CD4-positive, alpha-beta T cell treated with Interferon alpha-2 for 1 hour (primary cell): ENCODE data around the gene SYT17.

Experiments used
- DNase-seq, 2 donors: peaks; one replicate each; pipeline ENCODE4 v3.0.0-alpha.2; 2020 to 2022

Gene SYT17

DNA sequence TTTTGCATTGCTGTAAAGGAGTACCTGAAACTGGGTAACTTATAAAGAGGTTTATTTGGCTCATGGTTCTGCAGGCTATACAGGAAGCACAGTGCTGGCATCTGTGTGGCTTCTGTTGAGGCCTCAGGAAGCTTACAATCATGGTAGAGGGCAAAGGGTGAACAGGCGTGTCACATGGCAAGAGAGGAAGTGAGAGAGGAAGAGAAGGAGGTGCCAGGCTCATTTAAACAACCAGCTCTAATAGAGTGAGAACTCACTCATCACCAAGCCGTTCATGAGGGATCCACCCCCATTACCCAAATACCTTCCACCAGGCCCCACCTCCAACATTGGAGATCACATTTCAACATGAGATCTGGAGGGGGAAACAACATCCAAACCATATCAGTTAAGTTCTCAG is 101.1 kb downstream of the SYT17 start:
- DNase-seq = no peak

DNA sequence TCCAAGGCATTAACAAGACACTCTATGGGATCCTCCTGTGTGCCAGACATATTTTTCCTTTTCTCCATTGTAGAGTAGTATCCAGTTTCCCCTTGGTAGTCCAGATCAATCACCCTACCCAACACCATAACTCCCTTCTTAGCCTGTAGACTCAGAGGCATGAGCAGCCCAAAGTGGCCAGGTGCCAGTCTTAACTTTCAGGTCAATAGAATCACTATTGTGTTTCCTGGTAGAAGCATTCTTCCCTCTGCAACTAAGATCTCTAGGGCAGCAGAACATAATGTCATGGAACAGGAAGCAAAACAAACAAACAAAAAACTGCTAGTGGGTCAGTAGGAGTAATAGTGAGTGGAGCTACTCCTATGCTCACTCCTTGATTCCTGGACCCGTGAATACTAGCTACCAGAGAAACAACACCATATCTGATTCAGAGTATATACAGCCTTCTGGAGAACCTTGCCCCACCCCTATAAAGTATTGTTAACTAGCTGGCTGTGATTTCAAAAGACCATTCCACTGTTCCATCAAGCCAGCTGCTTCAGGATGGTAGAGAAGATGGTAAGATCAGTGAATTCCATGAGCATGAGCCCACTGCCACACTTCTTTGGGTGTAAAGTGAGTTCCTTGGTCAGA is 106.2 kb downstream of the SYT17 start:
- no peak for DNase-seq

DNA sequence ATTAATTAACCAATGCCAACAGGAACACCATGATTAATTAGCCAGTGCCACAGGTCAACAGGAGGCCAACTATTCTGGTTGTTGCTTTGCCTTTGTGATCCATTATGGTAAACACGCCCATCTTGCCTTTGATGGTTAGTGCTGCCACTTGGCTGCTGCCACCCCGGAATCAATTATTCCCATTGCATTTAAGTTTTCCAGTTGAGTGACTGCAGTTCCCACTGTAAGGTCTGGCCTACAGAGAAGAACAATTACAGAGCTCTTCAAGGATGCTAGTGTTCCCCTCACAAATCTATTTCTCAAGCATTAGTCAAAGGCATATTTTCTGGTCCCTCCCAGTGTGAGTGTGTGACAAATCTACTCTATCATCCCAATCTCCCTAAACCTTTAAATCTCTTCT is 110.4 kb downstream of the SYT17 start:
- no peak for DNase-seq

DNA sequence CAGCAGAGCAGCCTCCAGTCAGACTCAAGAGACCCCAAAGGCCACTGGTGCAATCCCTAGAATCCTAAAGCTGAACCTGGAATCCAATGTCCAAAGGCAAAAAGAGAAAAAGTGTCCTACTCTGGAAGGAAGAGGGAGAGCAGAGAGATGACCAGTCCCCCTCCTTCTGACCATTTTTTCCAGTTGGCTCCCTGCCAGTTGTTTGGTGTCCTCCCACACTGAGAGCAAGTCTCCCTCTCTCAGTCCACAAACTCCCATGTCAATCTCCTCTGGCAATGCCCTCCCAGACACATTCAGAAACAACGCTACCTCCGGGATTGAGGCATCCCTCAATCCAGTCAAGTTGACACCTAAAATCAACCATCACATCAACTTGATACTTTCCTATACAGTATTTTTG is 113.2 kb downstream of the SYT17 start:
- no peak for DNase-seq

DNA sequence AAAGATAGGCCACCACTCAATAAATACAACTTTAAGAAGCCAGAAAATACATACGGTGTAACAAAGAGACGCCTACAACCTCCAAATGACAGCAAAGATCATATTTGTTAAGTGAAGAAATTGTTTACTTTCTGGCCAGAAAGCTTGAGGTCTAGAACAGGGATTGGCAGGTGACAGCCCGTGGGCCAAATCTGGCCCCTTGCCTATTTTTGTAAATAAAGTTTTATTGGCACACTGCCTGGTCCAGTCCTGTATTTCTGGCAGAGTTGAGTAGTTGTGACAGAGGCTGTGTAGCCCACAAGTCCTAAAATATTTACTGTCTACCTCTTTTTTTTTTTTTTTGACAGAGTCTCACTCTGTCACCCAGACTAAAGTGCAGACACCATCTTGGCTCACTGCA is 114.1 kb downstream of the SYT17 start:
- DNase-seq = no peak

DNA sequence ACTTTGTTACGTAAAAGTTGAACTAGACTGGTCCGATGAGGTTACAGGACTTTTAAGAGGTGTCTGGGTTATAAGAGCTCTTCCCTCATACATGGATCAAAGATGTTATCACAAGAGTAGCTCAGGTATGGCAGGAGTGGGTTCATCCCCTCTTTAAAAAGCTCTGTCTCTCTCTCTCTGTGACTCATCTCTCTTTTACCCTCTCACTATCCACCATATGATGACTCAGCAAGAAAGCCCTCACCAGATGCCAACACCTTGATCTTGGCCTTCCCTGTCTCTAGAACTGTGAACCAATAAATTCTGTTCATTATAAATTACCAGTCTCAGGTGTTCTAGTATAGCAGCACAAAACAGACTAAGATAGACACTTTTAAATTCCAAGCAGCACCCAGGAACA is 115.6 kb downstream of the SYT17 start:
- no peak for DNase-seq

DNA sequence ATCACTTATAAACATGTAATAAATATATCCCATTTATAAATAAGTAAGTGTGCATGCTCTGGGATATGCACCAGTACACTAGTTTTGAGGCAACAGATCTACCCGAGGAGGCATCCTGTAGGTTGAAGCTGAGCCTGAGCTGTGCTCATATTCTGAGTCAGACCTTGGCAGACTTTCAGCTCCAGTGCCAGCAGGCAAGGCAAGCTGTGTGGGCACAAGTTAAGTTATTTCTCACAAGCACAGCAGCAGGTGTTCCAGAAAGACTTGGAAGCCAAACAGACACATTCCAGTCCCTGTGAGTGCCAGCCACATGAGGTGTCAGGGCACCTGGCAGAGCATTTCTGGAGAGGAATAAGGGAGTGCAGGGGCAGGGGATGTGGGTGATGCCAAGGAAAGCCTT is 116.2 kb downstream of the SYT17 start:
- no peak for DNase-seq

DNA sequence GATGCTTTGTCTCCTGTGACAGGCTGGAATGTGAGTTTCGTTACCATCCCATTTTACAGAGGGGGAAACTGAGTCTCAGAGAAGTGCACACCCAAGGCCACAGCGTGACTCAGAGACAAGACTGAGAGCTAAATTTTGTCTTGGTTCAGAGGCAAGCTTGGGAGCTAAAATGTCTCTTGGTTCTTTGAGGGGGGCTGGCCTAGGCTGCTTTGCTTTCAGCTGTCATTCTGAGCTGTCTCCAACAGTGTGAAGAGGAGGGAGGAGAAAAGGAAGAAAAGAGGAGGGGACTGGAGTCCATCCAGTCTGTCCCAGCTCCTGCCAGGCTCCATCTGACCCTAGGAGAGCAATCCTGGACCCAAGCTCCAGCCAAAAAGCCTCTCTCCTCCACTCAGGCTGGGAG is 117.4 kb downstream of the SYT17 start, which contains the start of gene CLEC19A:
CLEC19A (plus strand) TSS at position 301 of the 400 bp plus-strand sequence. CDS start 121 bp downstream, outside the sequence.
- DNase-seq = no peak

DNA sequence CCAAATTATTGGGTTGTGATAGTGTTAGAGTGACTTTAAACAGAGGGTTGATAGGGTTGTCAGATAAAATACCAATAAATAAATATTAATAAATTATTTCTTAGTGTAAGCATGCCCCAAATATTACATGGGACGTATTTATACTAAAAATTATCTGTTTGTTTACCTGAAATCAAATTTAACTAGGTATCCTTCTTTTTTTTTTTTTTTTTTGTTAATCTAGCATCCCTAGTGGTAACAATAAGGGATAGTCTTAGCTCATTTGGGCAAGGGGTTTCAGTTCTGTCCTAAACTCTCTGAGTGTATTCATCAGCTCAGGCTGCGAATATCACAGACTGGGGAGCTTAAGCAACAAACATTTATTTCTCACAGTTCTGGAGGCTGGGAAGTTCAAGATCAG is 118.8 kb downstream of the SYT17 start:
- no peak for DNase-seq

DNA sequence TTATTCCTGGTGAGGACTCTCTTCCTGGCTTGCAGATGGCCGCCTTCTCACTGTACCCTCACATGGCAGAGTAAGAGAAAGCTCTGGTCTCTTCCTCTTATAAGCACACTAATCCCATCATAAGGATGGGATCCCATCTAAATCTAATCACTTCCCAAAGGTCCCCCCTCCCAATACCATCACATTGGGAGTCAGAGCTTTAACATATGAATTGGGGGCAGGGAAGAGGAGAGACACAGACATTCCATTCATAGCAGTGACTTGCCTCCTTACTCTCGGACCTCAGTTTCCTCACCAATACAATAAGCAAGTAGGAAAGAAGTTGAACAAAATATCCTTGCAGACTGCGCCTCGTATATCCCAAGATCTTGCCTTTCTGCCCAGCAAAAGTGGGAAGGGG is 119.2 kb downstream of the SYT17 start:
- no peak for DNase-seq

DNA sequence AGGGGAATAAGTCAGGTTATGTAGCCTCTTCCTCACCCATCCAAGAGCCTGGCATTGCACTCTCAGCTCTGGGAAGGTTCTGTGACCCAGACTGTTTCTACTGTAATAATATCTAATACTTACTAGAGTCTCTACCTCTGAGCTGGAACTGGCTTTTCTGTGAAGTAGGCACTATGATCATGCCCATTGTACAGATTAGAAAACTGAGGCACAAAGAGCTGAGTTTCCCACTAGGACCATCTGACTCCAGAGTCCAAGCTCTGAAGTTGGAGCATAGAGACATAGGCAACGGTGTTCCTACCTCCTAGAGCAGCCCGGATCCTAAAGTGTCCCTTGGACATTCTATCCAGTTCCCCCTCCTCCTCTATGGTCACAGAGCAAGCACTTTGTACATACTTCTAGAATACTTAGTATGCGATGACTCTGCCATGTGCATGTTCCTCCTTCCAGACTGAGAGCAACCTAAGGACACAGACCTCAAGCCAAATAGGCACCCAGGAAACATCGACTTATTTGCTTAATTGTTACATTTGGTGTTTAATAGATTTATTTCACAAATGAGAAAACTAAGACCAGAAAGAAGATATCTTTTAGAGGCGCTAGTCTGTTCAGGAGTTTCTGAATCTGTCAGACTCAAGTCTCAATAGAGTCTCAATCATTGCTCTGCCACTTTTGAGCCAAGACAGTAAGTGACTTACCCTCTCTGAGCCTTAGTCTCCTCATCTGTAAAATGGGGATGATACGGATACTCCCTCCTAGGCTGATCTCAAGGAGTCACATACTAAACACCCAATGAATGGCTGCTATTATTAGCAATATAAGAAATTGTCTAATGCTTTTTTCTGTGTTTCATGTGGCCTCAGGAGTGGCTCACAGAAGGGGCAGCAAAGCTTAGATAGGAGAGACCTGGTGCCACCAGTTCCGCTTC is 121.1 kb downstream of the SYT17 start:
- DNase-seq = no peak

DNA sequence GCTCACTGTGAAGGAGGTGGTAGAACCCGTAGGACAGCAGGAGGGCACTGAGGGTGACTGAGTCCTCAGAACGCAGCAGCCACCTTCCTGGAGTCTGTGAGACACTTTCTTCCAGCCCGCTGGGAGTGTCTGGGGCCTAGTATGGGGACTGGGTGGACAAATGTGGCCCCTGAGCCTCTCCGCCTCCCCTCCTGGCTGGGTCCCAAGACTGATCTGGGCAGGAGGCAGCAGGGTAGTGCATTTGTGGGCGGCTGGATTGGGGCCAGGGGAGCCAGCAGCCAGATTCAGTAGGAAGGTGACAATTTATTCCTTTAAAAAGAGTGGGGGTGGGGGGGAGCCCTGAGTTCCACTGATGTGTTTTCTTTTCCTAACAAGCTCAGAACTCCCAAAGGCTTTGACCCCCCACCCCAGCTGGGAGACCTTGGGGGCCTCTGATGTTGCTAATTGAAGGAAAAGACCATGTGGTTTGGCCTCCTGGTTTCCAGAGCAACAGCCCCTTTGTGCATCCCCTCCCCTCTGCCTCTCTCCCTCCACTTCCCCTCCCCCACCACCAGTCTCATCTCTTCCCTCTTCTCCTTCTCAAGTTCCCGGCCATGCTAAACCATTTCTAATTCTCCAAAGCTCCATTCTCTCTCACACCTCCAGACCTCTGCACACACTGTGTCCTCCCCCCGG is 121.9 kb downstream of the SYT17 start:
- no peak for DNase-seq

DNA sequence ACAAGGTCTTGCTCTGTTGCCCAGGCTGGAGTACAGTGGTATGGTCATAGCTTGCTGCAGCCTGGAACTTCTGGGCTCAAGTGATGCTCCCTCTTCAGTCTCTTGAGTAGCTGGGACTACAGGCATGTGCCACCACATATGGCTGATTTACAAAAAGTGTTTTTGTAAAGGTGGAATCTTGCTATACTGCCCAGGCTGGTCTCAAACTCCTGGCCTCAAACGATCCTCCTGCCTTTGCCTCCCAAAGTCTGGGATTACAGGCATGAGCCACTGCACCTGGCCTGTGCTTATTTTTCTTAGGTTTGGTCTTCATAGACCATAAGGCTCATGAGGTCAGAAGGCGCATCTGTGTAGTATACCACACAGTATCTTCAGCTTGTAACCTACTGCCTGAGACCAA is 122.8 kb downstream of the SYT17 start:
- no peak for DNase-seq

DNA sequence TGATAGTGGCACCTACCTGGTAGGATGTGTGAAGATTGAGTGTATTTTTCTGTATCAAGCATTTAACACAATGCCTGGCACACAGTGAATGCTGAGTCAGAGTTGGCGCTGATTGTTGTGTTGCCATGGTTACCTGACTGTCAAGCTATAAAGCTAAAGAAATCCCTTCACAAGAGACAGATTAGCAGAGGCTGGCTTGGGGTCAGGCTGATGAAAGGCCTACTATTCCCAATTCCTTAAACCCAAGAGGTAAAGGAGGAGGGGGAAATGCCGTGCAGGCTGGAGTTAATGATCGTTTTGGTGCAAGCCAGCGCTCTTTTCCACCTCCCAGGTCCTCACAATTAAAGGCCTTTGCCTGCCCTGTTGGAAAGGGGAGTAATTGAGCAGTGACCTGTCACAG is 123.4 kb downstream of the SYT17 start:
- peak in 1 of 2 donors; percentile 7 for DNase-seq

DNA sequence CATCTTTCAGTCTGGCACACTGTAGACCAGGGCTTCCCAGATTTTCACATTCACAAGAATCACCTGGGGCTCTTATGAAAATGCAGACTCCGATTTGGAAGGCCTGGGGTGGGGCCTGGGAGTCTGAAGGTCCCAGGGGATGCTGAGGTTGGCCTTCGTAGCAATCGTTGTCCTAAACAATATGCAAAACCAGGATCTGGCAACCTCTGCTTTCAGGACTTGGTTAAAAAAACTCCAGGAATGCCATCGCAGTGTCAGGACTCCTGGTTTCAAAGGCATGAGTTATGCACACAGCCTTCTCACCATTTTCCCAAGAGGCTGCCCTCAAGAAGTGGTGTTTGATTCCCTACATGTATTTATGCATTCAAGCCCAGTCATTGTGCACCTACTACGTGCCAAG is 124.1 kb downstream of the SYT17 start:
- DNase-seq = no peak

DNA sequence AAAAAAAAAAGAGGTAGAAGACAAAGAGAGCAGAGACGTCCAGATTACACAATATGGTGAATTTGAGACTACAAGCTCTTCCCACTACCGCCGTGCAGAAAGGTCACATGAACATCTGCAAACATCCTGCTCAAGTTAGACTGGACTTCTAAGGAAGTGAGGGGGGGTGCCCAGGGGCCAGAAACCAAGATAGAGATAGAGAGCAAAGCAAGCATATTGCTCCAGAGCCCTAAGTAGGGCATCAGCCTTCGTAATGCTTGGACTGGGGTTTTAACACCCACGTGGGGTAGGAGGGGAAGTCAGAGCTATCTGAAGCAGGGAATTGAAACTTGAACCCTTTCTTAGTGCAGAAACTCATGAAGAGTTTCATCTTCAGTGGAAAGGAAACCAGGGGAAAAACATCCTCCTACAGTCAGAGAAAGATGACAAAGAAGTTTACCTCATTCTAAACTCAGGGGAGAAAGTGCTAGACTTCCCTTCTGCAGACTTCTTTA is 126.2 kb downstream of the SYT17 start:
- peak; percentile 18 to 63 for DNase-seq

DNA sequence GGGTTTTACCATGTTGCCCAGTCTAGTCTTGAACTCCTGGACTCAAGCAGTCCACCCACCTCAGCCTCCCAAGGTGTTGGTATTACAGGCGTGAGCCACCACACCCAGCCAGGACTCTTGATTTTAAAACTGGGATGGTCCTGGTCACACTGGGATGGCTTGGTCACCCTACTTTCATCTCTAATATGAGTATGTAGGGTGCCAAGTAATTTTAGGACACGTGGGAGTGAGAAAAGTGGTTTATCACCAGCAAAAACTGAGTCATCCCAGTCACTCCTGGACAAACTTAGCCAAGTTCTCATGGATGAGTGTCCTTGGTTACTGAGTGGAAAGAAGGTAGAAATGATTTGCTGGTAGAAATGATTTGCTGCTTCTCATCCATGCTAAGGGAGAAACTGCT is 127.4 kb downstream of the SYT17 start:
- DNase-seq = no peak

DNA sequence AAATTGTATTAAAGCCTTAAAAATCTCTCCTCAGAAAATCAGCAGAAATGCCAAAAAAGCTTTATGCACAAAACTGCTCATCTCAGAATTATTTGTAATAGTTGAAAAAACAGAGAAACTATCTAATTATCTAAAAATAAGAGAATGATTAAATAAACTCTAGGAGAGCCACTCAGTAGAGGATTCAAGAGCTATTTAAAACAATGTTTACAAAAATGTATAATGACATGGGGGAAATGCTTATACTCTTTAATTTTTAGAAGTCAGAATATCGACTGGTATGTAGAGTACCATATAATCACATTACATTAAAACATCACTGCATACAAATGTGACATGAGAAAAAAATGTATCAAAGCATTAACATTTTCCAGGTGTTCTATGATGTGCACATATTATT is 129.4 kb downstream of the SYT17 start:
- no peak for DNase-seq

DNA sequence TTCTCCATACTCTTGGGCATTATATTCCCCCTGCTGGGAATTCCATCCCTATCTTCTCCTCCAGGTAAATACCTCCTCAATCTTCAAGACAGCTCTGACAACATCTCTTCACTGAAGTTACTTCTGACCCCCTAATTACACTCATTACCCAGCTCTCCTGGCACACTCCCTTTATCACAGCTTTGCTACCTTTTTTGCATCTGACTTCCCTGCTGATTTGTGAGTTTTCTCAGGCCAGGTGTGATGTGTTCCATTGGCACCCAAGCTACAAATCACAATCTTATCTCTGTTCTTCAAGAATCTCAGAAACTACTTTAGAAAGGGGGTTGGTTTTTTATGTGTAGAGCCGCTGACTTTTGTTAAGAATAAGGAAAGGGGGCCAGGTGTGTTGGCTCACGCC is 131.5 kb downstream of the SYT17 start:
- no peak for DNase-seq

DNA sequence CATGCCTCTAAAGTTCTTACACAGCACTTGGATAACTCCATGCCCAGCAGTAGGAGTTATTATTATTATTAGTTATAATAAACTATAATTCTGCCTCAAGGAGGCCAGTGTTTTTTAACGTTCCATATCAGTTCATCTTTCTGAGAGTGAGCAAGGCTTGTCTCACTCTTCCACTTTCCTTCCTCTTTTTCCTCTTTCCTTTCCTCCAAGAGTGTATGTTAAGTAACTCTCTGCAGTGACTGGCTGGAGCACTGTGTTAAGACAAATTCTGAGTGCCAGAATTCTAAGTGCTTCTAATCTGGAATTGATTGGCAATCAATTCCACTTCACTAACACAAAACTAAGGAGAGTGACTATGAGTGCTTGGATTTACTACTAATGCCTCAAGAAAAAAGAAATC is 133.9 kb downstream of the SYT17 start:
- DNase-seq = no peak

DNA sequence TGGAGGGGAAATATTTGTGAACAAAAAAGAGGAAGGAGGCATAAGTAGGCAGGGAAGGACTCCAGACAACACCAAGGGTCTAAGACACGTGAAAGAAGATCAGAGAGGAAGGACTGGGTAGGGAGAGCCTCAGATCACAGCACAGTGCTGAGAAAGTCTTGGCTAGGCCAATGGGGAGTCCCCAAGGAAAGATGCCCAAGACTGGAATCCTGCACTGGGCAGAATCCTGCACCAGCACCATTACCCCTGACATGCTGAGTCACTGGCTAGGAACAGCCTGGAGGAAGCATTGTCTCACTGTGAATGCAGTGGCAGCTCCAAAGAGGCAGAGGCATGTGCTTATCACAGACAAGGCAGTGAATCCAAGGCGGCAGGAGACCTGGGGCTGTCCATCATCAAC is 136.7 kb downstream of the SYT17 start:
- no peak for DNase-seq

DNA sequence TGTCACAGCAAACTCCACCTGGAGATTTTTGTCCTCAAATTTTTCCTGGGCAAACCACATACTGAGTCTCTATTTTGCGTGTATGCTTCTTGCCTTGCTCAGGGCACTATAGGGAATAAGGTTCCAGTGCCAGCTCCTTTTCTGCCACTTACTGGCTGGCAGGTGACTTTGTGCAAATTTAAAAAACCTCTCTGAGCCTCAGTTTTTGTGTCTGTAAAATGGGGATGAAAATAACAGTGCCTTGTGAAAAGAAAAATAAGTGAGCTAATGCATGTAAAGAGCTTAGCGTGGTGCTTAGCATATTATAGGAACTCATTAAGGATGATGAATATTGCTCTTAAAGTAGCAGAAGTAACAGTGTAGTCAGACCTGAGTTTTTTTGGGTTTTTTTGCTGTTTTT is 137.4 kb downstream of the SYT17 start:
- no peak for DNase-seq

DNA sequence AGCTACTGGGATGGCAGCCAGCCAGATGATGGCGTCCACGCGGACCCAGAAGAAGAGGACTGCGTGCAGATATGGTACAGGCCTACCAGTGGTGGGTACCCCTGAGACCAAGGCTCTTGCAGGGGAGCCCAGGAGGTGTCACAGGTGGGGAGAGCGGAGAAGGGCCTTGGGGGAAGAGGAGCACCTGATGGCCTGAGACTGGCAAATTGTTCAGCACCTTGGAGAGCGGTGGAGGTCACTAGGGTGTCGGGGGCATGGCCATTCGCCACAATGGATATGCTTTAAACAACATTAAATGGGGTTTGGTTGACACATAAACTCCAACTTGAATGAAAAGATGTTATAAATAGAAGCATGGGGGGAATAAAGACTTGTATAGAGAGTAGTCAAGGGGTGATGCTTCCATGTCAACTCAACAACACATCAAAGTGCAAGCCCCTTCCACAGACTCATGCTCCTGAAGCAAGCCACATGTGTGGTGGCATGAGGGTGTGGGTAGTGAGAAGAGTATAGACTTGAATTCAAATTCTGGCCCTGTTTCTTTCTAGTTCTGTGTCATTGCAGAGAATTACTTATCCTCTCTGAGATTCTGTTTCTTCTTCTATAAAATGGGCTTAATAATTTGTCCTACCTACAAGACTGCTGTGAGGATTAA is 139.7 kb downstream of the SYT17 start:
- no peak for DNase-seq
